GM12875 (cell line): ENCODE measurements around the gene EPHB2.
A peak's percentile ranks its signal among the peaks of the same experiment; 100 is the strongest.

Experiments used
- H3K4me3 ChIP-seq: one replicate; pipeline ENCODE4 v1.5.1; 2011; ENCODE audit warnings: low read depth, low read length, control low read depth
- CTCF ChIP-seq: IDR thresholded peaks from 2 replicates; pipeline ENCODE4 v1.5.1; 2011; ENCODE audit warnings: low read depth, mild to moderate bottlenecking, control low read depth, inconsistent platforms, low read length, moderate library complexity, borderline replicate concordance; ENCODE audit not compliant: insufficient read depth

Gene EPHB2

GRCh38 chr1:22694172-22694571, 16.5 kb upstream of the EPHB2 start:
- TF ChIP-seq CTCF = no peak
- no peak overlapping the region for H3K4me3 ChIP-seq

- TF ChIP-seq CTCF = no peak
- H3K4me3 ChIP-seq = no peak overlapping the region
Observed at GRCh38 chr1:22696610-22697009, 14.0 kb upstream of the EPHB2 start.

DNA sequence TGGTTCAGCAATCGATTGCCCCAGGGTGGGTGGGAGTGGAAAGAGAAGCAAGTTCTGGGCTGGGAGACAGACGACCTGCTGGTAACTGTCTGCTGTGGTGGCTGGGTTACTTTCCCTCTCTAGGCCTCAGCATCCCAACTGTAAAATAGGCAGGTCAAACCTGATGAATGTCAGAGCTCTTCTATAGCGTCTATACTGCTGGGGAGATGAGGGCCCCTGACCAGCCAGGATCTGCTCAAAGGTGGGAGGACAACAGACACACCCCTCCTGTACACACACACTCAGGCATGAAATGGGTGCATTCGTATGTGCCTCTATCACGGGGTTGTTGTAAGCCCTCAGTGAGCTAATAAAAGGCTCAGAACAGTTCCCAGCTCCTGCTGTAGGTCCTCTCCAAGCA, 12.7 kb upstream of the EPHB2 start:
- H3K4me3 ChIP-seq = no peak overlapping the region
- TF ChIP-seq CTCF = no peak

- H3K4me3 ChIP-seq = no peak overlapping the region
- TF ChIP-seq CTCF = no peak
Observed at GRCh38 chr1:22699681-22700520, 10.7 kb upstream of the EPHB2 start.

DNA sequence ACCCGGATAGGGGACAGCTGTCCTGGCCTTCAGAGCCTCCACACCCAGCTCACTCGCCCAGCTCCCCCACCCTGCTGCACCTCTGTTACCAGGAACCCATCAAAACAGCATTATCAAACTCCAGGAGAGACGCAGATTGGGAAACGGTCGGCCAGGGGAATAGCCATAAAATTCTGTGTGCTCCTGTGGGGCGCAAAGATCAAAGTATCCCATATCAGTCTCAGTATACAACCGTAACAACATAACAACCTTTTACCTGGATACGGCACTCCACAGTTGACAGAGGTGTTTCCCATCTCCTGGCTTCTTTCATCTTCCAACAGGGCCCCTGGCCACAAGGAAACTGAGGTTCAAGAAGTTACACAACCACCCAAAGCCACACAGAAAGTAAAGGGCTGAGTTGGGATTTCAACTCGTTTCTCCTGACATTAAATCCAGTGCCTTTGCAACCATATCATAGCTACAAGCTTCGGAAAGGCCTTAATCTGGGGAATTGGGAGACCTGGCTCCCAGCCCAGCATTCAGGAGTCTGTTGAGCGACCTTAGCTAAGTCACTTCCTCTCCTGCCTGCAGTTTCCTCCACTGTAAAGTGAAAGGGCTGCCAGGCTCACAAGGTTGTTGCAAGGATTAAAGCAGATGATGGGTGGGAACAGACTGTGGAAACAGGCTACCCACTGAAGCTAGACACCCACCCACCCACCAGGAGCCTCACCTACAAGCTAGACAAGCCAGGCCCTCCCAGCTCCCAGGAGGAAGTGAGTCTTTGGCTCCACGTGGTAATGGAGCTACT, 8.1 kb upstream of the EPHB2 start:
- H3K4me3 ChIP-seq = no peak overlapping the region
- no peak for TF ChIP-seq CTCF

GRCh38 chr1:22704440-22705067, 6.1 kb upstream of the EPHB2 start:
- TF ChIP-seq CTCF = peak; percentile 84
- no peak overlapping the region for H3K4me3 ChIP-seq
